GM18511 (cell line): Measurements from ENCODE around the gene KPNA5.
A peak's percentile ranks its signal among the peaks of the same experiment; 100 is the strongest.
"Not testable (repeated sequence)": the region's sequence is repeated elsewhere in the genome, so short reads cannot be mapped to it uniquely, and the experiment has no call there.

Experiments used
- ATAC-seq: cut with Tn5 transposase; IDR thresholded peaks from one replicate; pipeline ENCODE4 v1.9.1; 2021; ENCODE audit warnings: mild to moderate bottlenecking, moderate library complexity; ENCODE audit not compliant: unreplicated experiment

KPNA5 gene

DNA sequence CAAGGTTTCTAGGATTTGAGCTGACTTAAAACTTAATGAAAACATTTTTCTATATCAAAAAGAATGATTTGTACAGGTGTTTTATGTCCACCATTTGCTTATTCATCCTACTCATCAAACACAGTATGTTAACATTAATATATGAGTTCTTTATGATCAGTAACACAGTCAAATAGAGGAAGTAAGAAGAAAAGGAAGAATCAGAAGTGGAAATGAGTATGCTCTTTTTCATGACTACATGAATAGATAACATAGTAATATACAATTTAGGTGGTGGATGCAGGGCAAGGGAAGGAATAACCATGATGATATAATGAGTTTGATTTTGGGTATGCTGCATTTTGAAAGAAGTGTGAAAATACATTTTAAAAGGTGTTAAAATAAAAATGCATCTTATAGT lies 16.5 kb downstream of the KPNA5 start:
- ATAC-seq, result peak; percentile 69

DNA sequence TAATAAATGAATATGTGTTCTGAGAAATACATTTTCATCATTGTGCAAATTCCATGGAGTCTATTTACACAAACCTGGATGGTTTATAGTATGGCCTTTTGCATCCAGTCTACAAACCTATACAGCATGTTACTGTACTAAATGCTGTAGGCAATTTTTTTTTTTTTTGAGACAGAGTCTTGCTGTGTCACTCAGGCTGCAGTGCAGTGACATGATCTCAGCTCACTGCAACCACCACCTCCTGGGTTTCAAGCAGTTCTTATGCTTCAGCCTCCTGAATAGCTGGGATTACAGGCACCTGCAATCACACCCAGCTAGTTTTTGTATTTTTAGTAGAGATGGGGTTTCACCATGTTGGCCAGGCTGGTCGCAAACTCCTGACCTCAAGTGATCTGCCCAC lies 22.9 kb downstream of the KPNA5 start:
- not testable (repeated sequence) for ATAC-seq

DNA sequence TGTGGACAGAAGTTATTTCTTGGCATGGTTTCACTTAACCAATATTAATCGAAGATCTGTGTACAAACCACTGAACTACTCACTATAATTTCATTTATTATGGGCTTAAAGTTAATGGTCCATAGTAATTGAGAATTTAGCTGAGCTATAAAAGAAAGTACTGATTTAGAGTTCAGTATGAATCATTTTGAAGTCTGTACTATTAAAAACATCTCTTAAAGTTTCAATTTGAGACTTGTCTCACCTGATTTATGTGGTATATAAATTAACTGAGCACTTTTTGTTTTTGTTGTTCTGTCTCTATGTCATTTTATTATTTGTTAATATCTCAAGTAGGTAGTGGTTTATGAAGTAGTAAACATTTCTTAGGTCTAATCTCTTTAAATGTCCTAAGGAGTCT lies 24.9 kb downstream of the KPNA5 start:
- ATAC-seq, result no peak

DNA sequence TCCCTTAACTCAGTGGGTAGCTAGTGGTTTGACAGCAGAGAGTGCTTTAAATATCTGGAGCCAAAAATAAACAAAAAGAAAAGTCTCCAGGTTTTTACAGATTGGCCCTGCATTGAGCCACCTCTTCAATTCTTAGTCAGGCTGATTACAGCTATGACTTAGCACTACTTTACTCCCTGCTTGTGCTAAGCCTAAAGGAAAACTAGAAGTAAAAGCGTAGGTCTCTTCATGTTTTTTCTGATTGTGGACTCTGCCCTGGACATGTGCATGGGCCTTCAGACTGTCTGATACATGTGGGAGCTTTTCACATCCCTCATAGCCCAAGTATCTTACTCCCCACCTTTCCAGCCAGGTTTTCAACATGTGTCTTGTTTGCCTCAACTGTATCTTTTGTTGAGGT lies 33.3 kb downstream of the KPNA5 start:
- no peak for ATAC-seq

DNA sequence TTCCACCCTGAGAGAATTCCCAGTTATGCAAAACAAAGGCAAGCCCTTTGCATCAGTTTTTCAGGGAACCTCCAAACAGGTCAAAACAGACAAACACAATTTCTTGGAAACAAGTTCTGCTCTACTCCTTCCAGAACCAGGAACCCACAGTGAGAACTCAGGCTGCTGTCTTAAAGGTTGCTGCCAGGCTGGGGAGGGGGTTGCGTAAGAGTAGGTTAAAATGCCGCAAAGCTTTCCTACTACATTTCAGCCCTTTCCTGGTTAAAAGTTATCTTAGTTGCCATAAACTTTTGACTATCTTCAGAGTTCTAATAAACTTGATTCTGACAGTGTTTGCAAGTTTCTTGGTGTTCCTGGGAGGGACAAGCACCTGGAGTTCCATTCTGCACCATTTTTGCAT lies 33.8 kb downstream of the KPNA5 start:
- ATAC-seq, result no peak

DNA sequence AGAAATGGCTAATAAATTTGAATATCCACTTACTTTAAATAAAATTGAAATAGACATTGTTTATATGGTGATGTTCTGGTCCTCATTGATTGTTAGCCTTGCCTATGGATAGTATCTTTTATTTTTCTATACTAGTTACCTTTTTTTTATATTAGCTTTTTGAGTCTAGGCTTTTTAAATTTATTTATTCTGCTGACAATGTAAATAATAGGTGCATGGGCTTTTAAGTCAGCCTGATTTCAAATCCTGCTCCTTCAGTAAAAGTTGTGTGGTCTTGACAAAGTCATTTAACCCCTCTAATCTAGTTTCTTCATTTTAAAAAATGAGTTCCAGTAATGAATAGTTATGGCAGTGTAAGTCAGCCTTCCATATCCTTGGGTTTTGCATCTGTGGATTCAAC lies 45.9 kb downstream of the KPNA5 start:
- ATAC-seq, result no peak

DNA sequence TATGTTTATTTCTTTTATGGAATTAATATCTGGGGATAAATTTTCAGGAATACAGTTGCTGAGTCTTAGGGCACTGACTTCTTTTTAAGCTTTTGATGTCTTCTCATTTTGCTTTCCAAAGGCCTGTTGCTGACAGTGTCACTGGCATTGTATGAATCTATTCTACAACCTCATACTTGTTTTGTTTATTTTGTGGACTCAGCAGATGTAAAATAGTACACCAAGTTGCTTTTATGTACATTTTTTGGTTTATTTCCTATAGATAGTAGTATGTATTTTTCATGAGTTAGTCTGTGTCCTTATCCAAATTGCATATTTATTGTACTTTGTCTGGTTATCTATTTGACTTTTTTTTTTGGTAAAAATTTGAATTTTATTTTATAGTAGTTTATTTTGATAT lies 49.5 kb downstream of the KPNA5 start:
- no peak for ATAC-seq

DNA sequence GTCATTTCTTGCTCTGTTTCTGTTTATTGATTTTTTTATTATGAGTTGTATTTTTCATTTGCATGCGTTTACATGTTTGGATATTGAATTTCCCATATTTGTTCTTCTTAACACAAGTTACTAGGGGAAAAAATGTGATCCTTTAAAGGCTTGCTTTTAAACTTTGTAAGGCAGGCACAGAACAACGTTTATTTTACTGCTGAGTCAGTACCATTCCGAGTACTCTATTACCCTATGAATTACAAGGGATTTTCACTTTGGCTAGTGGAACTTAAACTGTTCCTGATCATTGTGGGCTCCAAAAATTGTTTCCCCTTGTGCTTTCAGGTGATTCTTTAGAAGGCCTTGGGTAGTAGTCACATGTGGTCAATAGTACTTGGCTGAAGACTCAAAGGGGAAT lies 56.0 kb downstream of the KPNA5 start:
- no peak for ATAC-seq

DNA sequence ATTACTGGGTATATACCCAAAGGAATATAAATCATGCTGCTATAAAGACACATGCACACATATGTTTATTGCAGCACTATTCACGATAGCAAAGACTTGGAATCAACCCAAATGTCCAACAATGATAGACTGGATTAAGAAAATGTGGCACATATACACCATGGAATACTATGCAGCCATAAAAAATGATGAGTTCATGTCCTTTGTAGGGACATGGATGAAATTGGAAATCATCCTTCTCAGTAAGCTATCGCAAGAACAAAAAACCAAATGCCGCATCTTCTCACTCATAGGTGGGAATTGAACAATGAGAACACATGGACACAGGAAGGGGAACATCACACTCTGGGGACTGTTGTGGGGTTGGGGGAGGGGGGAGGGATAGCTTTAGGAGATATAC lies 59.5 kb downstream of the KPNA5 start:
- ATAC-seq, result not testable (repeated sequence)

DNA sequence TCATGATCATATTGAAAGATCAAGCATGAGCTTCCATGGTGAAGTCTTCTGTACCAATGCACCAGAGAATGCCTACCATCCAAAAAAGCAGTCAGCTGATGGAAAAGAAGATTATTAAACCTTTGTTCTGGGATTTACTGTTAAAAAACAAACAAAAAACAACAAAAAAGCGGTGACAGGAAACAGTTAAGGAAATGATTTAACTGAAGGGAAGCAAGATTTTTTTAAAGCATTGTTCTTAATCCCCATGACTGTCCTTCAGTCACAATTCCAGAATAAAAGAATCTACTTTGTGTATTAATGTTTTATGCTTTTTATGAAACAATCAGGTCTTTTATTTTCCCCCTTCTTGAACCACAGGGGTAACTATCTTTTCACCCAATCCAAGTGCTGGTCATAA lies 60.6 kb downstream of the KPNA5 start:
- ATAC-seq, result no peak

DNA sequence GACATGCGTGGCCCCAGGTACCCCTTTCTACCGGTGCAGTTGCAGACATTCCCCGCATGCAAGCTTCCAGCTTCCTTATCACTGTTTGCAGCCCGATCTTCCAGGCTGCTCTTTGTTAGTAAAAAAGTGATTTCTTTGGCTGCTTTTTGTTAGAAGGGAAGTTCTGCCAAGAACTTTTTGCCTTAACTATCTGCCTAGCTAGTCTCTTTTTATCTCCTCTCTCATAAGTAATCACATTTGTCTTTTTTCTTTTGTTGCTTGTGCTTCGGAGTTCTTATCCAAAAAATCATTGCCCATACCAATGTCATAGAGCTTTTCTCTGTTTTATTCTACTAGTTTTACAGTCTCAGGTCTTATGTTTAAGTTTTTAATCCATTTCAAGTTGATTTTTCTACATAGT lies 64.2 kb downstream of the KPNA5 start:
- no peak for ATAC-seq

DNA sequence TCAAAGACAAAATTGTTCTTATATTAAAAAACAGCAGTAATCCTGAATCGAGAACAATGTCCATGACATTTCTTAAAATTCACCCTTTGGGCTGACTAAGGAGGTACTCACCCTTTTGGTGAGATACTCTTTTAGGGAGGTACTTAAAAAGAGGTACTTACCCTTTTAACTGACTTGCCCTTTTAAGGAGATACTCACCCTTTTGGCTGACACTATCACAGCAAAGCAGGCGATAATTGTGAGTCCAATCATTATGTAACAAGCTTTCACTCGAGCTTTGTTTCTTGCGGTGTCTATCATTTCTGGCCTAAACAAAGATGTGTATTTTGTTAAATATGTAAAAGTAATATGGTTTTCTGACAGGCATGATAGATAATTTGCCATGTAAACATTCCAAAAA lies 80.8 kb downstream of the KPNA5 start:
- ATAC-seq, result no peak

DNA sequence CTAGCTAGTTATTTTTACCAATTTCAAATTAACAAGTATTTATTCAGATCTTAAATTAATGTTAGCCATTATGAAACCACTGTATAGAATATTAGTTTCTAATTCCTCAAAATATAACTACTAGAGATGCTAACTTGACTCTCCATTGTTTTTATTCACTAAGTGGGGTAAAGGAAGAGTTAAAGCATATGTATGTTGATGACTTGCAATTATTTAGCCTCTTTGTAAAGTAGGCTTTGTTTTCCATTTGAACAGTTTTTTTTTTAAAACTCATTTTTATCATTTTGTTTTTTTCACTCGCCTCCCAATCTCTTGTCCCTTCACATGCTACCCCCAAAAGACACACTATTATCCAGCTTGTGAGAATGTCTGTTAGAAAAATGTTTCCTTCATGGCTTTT lies 81.2 kb downstream of the KPNA5 start:
- ATAC-seq, result no peak

DNA sequence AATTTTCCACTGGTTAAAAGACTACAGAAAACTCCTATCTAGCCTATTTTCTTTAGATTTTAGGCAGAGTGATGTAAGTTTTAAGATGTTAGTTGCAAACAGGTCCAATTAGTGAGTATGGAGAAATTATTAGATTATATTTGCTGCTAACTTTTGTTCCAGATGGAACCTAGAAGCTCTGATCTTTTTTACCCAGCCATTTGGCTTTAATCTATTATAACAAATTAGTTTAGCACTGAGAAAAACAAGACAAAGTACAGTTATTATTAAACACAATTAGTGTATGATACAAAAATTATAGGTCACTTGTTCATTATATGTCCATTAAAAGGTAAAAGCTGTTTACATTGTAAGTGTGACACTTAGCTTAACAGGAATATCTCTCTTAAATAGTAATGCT lies 82.0 kb downstream of the KPNA5 start:
- ATAC-seq, result no peak

DNA sequence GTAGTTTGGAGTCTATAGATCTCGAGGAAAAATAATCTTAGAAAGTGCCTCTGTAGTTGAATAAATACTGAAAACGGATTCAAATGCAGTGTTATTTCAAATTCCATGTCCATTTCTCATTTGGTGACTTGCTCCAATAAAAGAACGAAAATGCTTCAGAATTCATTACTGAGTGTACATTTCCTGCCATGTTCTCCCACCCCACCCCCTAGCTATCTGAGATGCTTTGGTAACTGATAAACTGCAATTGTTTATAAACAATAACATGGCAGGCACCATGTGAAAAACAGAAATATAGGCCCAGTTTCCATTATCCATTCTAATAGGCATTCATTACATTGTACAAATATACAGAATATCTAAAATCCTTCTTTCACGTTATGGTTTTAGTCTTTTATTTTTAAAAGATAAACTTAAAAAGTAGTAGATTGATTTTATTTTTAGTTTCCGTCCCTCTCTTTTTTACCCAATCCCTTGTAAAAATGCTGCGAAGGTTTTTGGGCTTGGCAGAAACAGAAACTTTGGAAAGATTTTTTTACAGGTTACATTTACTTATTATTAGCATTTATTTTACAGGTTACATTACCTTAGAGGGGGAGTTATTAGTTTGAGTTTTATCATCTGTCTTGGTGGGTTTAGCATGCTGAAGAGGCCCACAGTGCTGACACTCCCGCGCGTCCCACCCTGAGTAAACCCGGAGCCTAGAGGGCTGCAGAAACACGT lies 83.1 kb downstream of the KPNA5 start:
- no peak for ATAC-seq

DNA sequence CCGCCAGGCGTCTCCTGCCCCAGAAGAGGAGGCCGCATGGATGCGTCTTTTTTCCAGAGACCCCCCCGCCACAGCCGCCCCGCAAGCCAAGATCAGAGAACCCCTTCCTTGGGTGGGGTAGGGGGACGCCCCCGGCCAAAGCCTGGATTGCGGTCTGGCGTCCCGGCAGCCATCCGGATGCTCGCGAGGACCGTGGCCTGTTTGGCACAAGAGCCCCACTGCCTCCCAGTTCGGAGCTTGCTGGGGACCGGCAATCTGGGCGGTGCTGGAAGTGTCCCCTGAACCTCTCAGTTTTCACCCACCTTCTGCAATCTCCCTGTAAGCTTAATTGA lies 83.6 kb downstream of the KPNA5 start:
- no peak for ATAC-seq

DNA sequence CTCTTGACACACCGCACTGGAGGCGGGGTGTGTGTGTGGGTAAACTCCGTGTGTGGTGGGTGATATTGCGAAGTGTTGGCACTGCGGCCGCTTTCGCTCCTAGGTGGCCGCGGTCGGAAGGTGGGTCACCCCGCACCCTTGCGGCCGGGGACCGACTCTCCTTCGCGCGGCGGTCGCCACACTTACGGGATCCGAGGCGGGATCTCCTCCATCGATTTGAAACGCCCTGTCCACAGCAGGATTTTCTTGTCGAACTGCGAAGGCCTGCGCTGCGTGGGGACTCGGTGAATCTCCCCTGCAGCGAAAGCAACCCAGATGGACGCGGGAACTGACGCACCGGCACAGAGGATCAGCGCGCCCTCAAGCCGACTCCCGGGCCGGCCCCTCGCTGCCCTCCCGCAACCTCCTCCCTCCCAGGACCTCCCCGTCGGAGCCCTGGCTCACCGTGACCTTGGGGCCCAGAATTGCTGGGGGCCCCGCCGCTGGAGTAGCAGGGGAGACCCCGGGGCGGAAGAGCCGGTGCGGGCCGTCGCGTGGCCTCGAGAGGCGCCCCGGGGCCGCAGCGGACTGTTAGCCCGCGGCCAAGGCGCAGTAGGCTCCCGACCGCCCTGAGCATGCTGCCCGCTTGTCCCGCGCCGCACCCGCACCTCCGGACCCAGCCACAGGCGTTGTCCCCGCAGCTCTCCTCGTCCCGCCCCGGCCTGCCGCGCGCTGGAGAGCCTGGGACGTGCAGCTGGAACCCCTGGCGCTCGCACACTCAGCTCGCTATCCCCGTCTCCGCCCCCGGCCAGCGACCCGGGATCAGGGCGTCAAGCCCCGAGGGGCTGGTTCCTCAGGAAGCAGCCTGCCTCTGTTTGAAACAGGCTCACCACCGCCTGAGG lies 84.2 kb downstream of the KPNA5 start, which contains the start of gene FAM162B:
Gene FAM162B (minus strand): TSS at position 759 of the 881 bp plus-strand sequence. CDS start 143 bp downstream, at position 616.
- peak; percentile 43 for ATAC-seq

DNA sequence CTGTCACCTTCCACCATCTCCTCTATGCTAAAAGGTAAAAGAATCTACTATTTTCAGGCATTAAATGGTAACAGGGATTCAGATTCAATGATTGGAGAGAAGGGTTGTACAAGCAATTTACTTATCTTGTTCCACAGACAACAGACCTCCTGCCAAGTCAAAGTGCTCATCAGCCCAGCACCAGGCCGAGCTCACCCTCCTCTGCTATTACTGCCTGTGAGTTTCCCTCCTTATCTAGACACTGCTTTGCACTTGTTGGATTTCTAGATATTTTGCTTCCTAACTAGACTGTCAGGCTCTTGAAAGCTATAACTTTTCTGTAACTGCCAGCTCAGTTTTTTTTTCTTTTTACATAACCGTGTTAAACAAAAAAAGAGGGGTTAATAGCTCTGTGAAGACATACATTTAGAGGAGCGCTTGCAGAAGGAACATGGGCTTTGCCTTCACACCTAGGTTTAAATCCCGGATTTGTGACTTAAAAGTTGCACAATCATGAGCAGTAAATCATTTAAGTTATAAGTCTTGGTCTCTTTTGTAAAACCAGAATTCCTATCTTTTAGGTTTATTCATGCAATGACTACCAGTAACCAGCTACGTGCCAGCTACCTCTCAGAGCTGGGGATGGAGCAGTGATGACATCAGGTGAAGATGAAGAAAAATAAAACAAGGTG lies 85.6 kb downstream of the KPNA5 start:
- ATAC-seq, result no peak

DNA sequence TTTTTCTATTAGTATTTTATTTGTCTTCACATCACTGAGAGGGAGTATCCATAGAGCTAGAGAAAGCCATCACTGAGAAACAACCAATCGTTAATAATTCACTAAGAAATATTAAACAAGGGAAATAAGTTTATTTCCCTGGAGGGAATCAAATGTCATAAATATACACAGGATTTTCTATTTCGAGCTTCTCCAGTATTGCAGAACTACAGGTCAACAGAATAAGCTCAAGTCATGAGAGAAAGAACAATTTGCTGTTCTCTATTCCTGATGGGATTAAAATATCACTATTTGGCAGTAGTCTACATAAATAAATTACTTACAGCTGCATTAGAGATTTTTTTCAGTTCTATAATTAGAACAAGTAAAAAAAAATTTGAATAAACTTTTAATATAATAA lies 86.7 kb downstream of the KPNA5 start:
- no peak for ATAC-seq

DNA sequence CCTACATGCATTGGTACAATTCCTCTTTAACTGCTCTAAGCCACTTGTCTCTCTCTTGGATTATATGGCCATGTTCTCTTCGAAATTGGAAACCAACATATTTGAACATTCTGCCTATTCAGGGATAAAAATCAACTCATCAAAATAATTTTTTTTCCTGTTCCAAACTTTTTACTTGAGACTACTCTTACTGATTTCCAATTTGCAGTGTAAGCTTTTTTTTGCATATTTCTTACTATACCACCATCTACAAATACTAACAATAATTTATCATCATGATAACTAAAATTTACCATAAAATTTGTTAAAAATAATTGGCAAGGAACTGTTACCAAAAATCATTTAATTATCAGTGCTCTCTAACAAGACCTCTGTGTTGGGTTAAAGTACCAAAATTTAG lies 91.4 kb downstream of the KPNA5 start:
- ATAC-seq, result no peak

DNA sequence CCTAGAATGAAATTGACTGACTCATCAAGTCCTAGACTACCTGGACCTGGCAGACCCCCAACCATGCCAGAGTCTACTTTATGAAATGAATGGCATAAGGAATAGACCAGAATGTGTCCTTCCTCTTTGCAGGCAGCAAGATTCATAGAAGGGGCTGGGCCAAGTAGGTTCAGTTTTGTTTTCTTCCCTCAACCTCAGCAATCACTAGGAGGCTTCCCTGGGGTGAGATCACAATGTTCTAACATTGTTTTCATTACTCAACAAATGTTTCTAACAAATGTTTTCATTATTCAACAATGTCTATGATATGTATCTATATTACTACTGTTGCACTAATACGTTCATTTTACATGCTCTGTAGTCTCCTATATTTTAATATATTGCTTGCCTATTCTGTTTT lies 92.9 kb downstream of the KPNA5 start:
- no peak for ATAC-seq
